Head of caudate nucleus (tissue), 42 donors: ENCODE data around the gene SLC5A10.

Experiments used
- DNase-seq, 42 donors: peaks; one replicate each; pipeline versions ENCODE4 v3.0.0 to v3.0.0-alpha.2; 2020 to 2021; ENCODE audit warnings: mixed read lengths in 7 of 42
- intact Hi-C: fragments of 100-400 bp; cut with DNase I; formaldehyde crosslinking; loops from one replicate; pipeline ENCODE4 v1.15.0; 2022

SLC5A10 gene

GRCh38 chr17:18961634-18962493, 9.9 kb downstream of the SLC5A10 start:
- intact Hi-C loops: no loop called here
- no peak for DNase-seq

DNA sequence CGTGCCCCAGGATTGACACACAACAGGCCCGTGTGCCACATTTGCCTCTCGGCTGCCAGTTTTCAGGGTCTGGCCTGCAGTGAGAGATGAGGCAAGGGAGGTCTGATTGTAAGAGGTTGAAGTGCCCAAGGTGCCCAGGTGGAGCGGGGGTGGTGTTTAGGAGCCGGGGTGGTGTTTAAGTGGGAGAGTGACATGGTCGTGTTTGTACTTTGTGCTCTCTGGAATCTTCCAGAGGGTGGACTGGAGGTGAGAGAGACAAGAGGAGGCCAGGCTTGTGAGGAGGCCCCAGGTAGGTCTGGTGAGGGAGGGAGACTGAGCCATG, 10.5 kb downstream of the SLC5A10 start:
- intact Hi-C loops: no loop called here
- no peak for DNase-seq

GRCh38 chr17:18963126-18964017, 11.4 kb downstream of the SLC5A10 start:
- DNase-seq: no peak
- intact Hi-C loops: no loop called here

GRCh38 chr17:18964018-18964351, 12.0 kb downstream of the SLC5A10 start:
- intact Hi-C loops: no loop called here
- no peak for DNase-seq

DNA sequence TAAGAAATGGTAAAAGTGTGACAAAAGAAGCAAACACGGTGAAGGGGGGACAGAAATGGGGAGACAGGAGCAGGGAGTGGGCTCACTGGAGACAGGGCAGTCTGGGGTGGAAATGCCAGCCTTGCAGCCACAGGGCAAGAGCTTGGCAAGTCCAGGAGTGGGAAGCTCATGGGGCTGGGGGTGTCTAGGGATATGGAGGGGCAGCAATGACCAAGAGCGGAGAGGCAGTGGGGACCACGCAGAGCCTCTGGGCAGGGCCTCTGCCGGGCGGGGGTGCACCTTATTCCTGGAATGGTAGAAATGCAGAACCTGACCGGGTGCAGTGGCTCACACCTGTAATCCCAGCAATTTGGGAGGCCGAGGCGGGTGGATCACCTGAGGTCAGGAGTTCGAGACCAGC, 12.6 kb downstream of the SLC5A10 start:
- no peak for DNase-seq
- intact Hi-C loops: no loop called here

GRCh38 chr17:18965530-18966236, 13.7 kb downstream of the SLC5A10 start:
- DNase-seq: no peak
- intact Hi-C loops: no loop called here

- DNase-seq: peak in 1 of 42 donors; percentile 3
- intact Hi-C loops: no loop called here
Measured at GRCh38 chr17:18966831-18967624, 15.1 kb downstream of the SLC5A10 start.

DNA sequence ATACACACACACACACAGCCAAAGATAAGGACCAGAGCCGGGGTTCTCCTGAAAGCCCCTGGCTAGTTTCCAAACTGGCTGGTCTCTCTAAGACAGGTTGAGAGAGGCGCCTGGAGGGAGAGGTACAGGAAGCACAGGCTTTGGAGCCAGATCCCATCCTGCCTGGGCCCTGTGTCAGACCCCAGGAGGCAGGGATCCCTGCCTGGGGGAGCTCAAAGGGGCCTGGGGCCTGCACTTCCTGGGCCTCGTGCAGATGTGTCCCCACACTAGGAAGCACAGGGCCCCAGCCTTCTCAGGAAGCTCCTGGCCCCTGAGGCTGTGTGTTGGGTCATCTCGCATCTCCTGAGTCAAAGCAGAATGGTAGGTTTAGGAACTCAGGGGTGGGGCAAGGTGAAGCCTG, 16.0 kb downstream of the SLC5A10 start:
- no peak for DNase-seq
- intact Hi-C loops: no loop called here

- DNase-seq: no peak
- intact Hi-C loops: no loop called here
Measured at GRCh38 chr17:18968345-18968744, 16.4 kb downstream of the SLC5A10 start.

GRCh38 chr17:18968945-18969887, 17.3 kb downstream of the SLC5A10 start:
- intact Hi-C loops: no loop called here
- DNase-seq: no peak

- intact Hi-C loops: no loop called here
- no peak for DNase-seq
Measured at GRCh38 chr17:18970582-18971480, 18.9 kb downstream of the SLC5A10 start.

DNA sequence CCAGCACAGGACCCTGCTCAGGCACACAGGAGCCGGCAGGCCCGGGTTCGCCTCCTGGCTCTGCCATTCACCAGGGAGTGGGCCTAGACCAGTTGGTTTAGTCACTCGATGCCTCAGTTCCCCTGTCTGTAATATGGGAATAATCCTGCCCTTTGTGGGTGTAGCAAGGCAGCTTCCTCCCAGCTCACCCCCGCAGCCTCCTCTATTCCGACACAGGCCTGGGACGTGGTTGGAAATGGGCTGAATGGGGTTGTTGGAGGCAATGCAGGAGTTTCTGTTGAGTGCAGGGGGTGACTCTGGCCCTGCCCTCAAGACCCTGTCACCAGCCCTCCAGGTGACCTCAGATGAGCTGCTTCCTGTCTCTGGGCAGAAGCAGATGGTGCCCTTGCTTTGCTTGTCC, 19.8 kb downstream of the SLC5A10 start:
- DNase-seq: no peak
- intact Hi-C loops: no loop called here

- DNase-seq: no peak
- intact Hi-C loops: no loop called here
Measured at GRCh38 chr17:18974407-18975149, 22.6 kb downstream of the SLC5A10 start.

DNA sequence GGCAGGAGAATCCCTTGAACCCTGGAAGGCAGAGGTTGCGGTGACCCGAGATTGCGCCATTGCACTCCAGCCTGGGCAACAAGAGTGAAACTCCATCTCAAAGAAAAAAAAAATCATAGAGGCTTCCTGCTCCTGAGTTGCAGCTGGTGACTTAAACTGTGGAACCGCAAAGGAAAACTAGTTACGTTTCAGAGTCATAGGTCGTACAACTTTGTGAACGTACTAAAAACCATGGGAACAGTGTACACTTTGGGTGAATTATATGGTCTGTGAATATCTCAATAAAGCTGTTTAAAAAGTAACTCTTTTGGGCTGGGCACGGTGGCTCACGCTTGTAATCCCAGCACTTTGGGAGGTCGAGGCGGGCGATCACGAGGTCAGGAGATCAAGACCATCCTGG, 23.6 kb downstream of the SLC5A10 start:
- DNase-seq: no peak
- intact Hi-C loops: no loop called here

GRCh38 chr17:18976201-18976600, 24.2 kb downstream of the SLC5A10 start:
- no peak for DNase-seq
- intact Hi-C loops: no loop called here

GRCh38 chr17:18977021-18977420, 25.1 kb downstream of the SLC5A10 start:
- intact Hi-C loops: no loop called here
- no peak for DNase-seq
